Upper lobe of left lung (tissue), 4 donors: Measurements from ENCODE around the gene SLC38A9.

Experiments
- POLR2AphosphoS5 ChIP-seq, 2 donors: sonication (generic); formaldehyde crosslinking; IDR thresholded peaks; one replicate each; pipeline ENCODE4 v1.5.1; 2017; ENCODE audit warnings: antibody characterized with exemption in 2 of 2
- TF ChIP-seq, protein P1 (sequence below), 6 experiments: fragments of 450-650 bp in 4 of 6; fragments of 200-600 bp in 2 of 6; sonication (generic) in 2 of 6; IDR thresholded peaks; one replicate each; pipeline ENCODE4 v1.5.1; 2016 to 2019; ENCODE audit warnings: antibody characterized with exemption in 6 of 6

DNA sequence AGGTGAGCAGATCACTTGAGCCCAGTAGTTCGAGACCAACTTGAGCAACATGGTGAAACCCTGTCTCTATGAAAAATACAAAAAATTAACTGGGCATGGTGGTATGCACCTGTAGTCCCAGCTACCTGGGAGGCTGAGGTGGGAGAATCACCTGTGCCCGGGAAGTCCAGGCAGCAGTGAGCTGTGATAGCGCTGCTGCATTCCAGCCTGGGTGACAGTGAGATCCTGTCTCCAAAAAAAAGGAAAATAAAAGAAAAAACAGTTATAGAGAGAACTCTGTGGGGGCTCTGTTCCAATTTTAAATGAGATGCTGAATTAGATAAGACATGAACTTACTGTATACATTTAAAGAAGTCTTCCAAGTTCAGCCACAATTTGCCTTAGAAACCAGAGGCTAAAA is 44.2 kb downstream of the SLC38A9 start:
- TF ChIP-seq, protein P1, sequence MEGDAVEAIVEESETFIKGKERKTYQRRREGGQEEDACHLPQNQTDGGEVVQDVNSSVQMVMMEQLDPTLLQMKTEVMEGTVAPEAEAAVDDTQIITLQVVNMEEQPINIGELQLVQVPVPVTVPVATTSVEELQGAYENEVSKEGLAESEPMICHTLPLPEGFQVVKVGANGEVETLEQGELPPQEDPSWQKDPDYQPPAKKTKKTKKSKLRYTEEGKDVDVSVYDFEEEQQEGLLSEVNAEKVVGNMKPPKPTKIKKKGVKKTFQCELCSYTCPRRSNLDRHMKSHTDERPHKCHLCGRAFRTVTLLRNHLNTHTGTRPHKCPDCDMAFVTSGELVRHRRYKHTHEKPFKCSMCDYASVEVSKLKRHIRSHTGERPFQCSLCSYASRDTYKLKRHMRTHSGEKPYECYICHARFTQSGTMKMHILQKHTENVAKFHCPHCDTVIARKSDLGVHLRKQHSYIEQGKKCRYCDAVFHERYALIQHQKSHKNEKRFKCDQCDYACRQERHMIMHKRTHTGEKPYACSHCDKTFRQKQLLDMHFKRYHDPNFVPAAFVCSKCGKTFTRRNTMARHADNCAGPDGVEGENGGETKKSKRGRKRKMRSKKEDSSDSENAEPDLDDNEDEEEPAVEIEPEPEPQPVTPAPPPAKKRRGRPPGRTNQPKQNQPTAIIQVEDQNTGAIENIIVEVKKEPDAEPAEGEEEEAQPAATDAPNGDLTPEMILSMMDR (IDR thresholded peaks at IDR 0.05) = no peak
- TF ChIP-seq POLR2AphosphoS5 (IDR thresholded peaks at IDR 0.05) = no peak
